ENCODE data around the gene KAT7. TPM values are rescaled to one million over a fixed set of nuclear protein-coding genes. Genes with fewer than 3 reads are reported as not detected.
A peak's percentile ranks its signal among the peaks of the same experiment; 100 is the strongest.

KAT7 gene
- total RNA-seq, 3 donors from 2014 or later (not counting 1 experiment from before 2014, with no cell fraction given), result 195 to 231 (median 213) TPM

GRCh38 chr17:49875685-49876084 lies 87.2 kb downstream of the KAT7 start:
- peaks cover 10 to 26% of the 10 kb centered on the region in 2 donors for H3K27me3 Mint-ChIP-seq (ENCODE audit: low read depth in 2 of 2)
- H3K36me3 Mint-ChIP-seq, result no peaks in the 10 kb centered on the region
- DNase-seq (no peak), ATAC-seq (no peak)
- intact Hi-C loops (cut with micrococcal nuclease), result no loop called here
- Histone ChIP-seq H3K9me3 (ENCODE audit: control insufficient read depth, insufficient read depth, low read length) (no peaks in the 10 kb centered on the region), H3K27me3 (ENCODE audit: control insufficient read depth, insufficient read depth, low read length) (peaks cover 11% of the 10 kb centered on the region), H3K36me3 (ENCODE audit: control insufficient read depth, insufficient read depth, low read length) (no peaks in the 10 kb centered on the region), H3K27ac (ENCODE audit: low read length) (no peak overlapping the region), H3K4me1 (ENCODE audit: control insufficient read depth, insufficient read depth, low read length) (peaks cover 6% of the 10 kb centered on the region), H3K4me3 (ENCODE audit: low read length) (no peak overlapping the region)
- H3K27ac Mint-ChIP-seq, result no peak overlapping the region
- no peaks in the 10 kb centered on the region for H3K9me3 Mint-ChIP-seq
- TF ChIP-seq CTCF (IDR thresholded peaks at IDR 0.05), result no peak
- no peak overlapping the region for H3K4me3 Mint-ChIP-seq
- WGBS (ENCODE audit: insufficient coverage), result 82% methylated on average over 9 of the region's 9 CpGs
- H3K4me1 Mint-ChIP-seq, result peaks cover 5 to 6% of the 10 kb centered on the region in 2 donors

- Mint-ChIP-seq H3K4me1 (peaks cover 6 to 7% of the 10 kb centered on the region in 2 donors), H3K9me3 (no peaks in the 10 kb centered on the region), H3K27ac (no peak overlapping the region), H3K36me3 (no peaks in the 10 kb centered on the region), H3K4me3 (no peak overlapping the region), H3K27me3 (ENCODE audit: low read depth in 2 of 2) (peaks cover 27 to 37% of the 10 kb centered on the region in 2 donors)
- DNase-seq (no peak), ATAC-seq (no peak)
- Histone ChIP-seq H3K27me3 (ENCODE audit: control insufficient read depth, insufficient read depth, low read length) (peaks cover 17% of the 10 kb centered on the region), H3K4me3 (ENCODE audit: low read length) (no peak overlapping the region), H3K27ac (ENCODE audit: low read length) (no peak overlapping the region), H3K4me1 (ENCODE audit: control insufficient read depth, insufficient read depth, low read length) (peaks cover 10% of the 10 kb centered on the region), H3K9me3 (ENCODE audit: control insufficient read depth, insufficient read depth, low read length) (no peaks in the 10 kb centered on the region), H3K36me3 (ENCODE audit: control insufficient read depth, insufficient read depth, low read length) (no peaks in the 10 kb centered on the region)
- 65% methylated on average over 12 of the region's 14 CpGs for WGBS (ENCODE audit: insufficient coverage)
- TF ChIP-seq CTCF (IDR thresholded peaks at IDR 0.05), result no peak
- intact Hi-C loops (cut with micrococcal nuclease), result no loop called here
Observed at GRCh38 chr17:49878931-49879904, 90.7 kb downstream of the KAT7 start.

GRCh38 chr17:49880291-49881053 lies 92.0 kb downstream of the KAT7 start:
- no peaks in the 10 kb centered on the region for H3K36me3 ChIP-seq (ENCODE audit: control insufficient read depth, insufficient read depth, low read length)
- intact Hi-C loops (cut with micrococcal nuclease), result loop anchor here (1.0 kb wide), 1 partner anchor 118 kb away; no protein-coding TSS in a partner anchor
- H3K9me3 ChIP-seq (ENCODE audit: control insufficient read depth, insufficient read depth, low read length), result no peaks in the 10 kb centered on the region
- no peak overlapping the region for H3K27ac ChIP-seq (ENCODE audit: low read length)
- peaks cover 17% of the 10 kb centered on the region for H3K27me3 ChIP-seq (ENCODE audit: control insufficient read depth, insufficient read depth, low read length)
- H3K36me3 Mint-ChIP-seq, result no peaks in the 10 kb centered on the region
- TF ChIP-seq CTCF (IDR thresholded peaks at IDR 0.05), result peak; percentile 95
- no peak overlapping the region for H3K4me3 ChIP-seq (ENCODE audit: low read length)
- 9% methylated on average over 41 of the region's 41 CpGs for WGBS (ENCODE audit: insufficient coverage)
- H3K4me1 ChIP-seq (ENCODE audit: control insufficient read depth, insufficient read depth, low read length), result peaks cover 10% of the 10 kb centered on the region
- H3K4me1 Mint-ChIP-seq, result peaks cover 6 to 7% of the 10 kb centered on the region in 2 donors
- DNase-seq (peak; percentile 64 to 81), ATAC-seq (peak; percentile 85 to 99 (median 99))
- H3K4me3 Mint-ChIP-seq, result no peak overlapping the region
- no peaks in the 10 kb centered on the region for H3K9me3 Mint-ChIP-seq
- peaks cover 30 to 31% of the 10 kb centered on the region in 2 donors for H3K27me3 Mint-ChIP-seq (ENCODE audit: low read depth in 2 of 2)
- H3K27ac Mint-ChIP-seq, result peak overlapping the region in 1 of 2 donors; percentile 47

Measured in natural killer cell (primary cell).